SK-N-SH treated with all-trans-retinoic acid at 6 μM for 48 hours (cell line): ENCODE measurements around the gene NOTCH2.
"Not testable (repeated sequence)": the region's sequence is repeated elsewhere in the genome, so short reads cannot be mapped to it uniquely, and the experiment has no call there.

Experiments used
- ARNTL ChIP-seq: fragments of 450-650 bp; formaldehyde crosslinking; IDR thresholded peaks from 2 replicates; pipeline ENCODE4 v1.5.0; 2020; ENCODE audit warnings: low read depth, mild to moderate bottlenecking, moderate library complexity, borderline replicate concordance
- BACH2 ChIP-seq: fragments of 250-450 bp; sonication (Bioruptor Pico); IDR thresholded peaks from 2 replicates; pipeline ENCODE4 v1.9.0; 2021; ENCODE audit warnings: mild to moderate bottlenecking, borderline replicate concordance
- ESRRG ChIP-seq: fragments of 250-450 bp; sonication (Bioruptor Pico); IDR thresholded peaks from 2 replicates; pipeline ENCODE4 v1.6.1; 2021; ENCODE audit warnings: mild to moderate bottlenecking
- POU6F1 ChIP-seq: fragments of 250-450 bp; sonication (Bioruptor Pico); IDR thresholded peaks from 2 replicates; pipeline ENCODE4 v1.8.0; 2021; ENCODE audit warnings: low read depth, mild to moderate bottlenecking, moderate library complexity, borderline replicate concordance
- TOX ChIP-seq: fragments of 250-450 bp; sonication (Bioruptor Pico); IDR thresholded peaks from 2 replicates; pipeline ENCODE4 v1.8.0; 2021; ENCODE audit warnings: mild to moderate bottlenecking, moderate library complexity, borderline replicate concordance
- TSHZ2 ChIP-seq: fragments of 250-450 bp; sonication (Bioruptor Pico); IDR thresholded peaks from 2 replicates; pipeline ENCODE4 v1.5.0; 2020; ENCODE audit warnings: mild to moderate bottlenecking, moderate library complexity
- ZFP30 ChIP-seq: fragments of 450-650 bp; formaldehyde crosslinking; IDR thresholded peaks from 2 replicates; pipeline ENCODE4 v1.5.0; 2022; ENCODE audit warnings: mild to moderate bottlenecking, moderate library complexity
- ZNF70 ChIP-seq: fragments of 450-650 bp; formaldehyde crosslinking; IDR thresholded peaks from 2 replicates; pipeline ENCODE4 v1.5.0; 2020; ENCODE audit warnings: mild to moderate bottlenecking, moderate library complexity
- ZNF8 ChIP-seq: fragments of 450-650 bp; formaldehyde crosslinking; IDR thresholded peaks from 2 replicates; pipeline ENCODE4 v1.5.0; 2020; ENCODE audit warnings: mild to moderate bottlenecking, moderate library complexity
- TF ChIP-seq, protein P1 (sequence below): fragments of 250-450 bp; sonication (Bioruptor Pico); IDR thresholded peaks from 2 replicates; pipeline ENCODE4 v1.8.0; 2020; ENCODE audit warnings: mild to moderate bottlenecking, moderate library complexity, borderline replicate concordance
- TF ChIP-seq, protein P2 (sequence below): fragments of 250-450 bp; sonication (Bioruptor Pico); IDR thresholded peaks from 2 replicates; pipeline ENCODE4 v1.5.1; 2020; ENCODE audit warnings: low read depth, mild to moderate bottlenecking, moderate library complexity

DNA sequence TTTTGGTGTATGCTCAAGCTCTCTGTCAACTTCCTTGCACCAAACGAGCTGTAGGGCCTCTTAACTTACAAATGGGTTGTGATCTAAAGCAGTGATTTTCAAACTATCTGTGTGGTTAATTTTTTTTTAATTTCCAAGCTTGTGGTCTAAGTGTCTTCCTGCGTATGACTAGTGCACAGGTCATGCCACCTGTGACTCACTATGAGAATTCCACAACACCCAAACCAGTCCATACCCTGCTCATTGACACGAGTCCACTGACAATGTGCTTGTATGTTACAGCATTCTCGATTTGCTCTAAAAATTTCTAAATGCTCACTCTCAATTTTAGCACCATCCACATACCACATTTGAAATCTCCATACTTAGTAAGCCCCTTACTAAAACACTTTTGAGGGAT lies 18.5 kb upstream of the NOTCH2 start:
- not testable (repeated sequence) for TF ChIP-seq ZFP30, ZNF8, TSHZ2, BACH2, POU6F1, ZNF70, ARNTL, ESRRG, TOX (CRISPR knock-in tag)
- TF ChIP-seq, protein P1, sequence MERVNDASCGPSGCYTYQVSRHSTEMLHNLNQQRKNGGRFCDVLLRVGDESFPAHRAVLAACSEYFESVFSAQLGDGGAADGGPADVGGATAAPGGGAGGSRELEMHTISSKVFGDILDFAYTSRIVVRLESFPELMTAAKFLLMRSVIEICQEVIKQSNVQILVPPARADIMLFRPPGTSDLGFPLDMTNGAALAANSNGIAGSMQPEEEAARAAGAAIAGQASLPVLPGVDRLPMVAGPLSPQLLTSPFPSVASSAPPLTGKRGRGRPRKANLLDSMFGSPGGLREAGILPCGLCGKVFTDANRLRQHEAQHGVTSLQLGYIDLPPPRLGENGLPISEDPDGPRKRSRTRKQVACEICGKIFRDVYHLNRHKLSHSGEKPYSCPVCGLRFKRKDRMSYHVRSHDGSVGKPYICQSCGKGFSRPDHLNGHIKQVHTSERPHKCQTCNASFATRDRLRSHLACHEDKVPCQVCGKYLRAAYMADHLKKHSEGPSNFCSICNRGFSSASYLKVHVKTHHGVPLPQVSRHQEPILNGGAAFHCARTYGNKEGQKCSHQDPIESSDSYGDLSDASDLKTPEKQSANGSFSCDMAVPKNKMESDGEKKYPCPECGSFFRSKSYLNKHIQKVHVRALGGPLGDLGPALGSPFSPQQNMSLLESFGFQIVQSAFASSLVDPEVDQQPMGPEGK (CRISPR knock-in tag), result not testable (repeated sequence)
- TF ChIP-seq, protein P2, sequence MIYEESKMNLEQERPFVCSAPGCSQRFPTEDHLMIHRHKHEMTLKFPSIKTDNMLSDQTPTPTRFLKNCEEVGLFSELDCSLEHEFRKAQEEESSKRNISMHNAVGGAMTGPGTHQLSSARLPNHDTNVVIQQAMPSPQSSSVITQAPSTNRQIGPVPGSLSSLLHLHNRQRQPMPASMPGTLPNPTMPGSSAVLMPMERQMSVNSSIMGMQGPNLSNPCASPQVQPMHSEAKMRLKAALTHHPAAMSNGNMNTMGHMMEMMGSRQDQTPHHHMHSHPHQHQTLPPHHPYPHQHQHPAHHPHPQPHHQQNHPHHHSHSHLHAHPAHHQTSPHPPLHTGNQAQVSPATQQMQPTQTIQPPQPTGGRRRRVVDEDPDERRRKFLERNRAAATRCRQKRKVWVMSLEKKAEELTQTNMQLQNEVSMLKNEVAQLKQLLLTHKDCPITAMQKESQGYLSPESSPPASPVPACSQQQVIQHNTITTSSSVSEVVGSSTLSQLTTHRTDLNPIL, result not testable (repeated sequence)
